ENCODE data around the gene WDR5.

- TF ChIP-seq ZNF274 (CRISPR knock-in tag; IDR thresholded peaks at IDR 0.05) (no peak), CEBPB (IDR thresholded peaks at IDR 0.05; ENCODE audit: borderline replicate concordance, low read depth, low read length) (no peak), CSRNP2 (CRISPR knock-in tag; conservative IDR thresholded peaks at IDR 0.05; ENCODE audit: low read depth) (no peak), ZSCAN29 (CRISPR knock-in tag; conservative IDR thresholded peaks at IDR 0.05) (no peak), ZNF710 (CRISPR knock-in tag; IDR thresholded peaks at IDR 0.05; ENCODE audit: borderline replicate concordance) (no peak), ZNF891 (CRISPR knock-in tag; IDR thresholded peaks at IDR 0.05) (no peak)
- TF ChIP-seq, protein P1, sequence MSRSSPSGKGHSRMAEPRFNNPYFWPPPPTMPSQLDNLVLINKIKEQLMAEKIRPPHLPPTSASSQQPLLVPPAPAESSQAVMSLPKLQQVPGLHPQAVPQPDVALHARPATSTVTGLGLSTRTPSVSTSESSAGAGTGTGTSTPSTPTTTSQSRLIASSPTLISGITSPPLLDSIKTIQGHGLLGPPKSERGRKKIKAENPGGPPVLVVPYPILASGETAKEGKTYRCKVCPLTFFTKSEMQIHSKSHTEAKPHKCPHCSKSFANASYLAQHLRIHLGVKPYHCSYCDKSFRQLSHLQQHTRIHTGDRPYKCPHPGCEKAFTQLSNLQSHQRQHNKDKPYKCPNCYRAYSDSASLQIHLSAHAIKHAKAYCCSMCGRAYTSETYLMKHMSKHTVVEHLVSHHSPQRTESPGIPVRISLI (CRISPR knock-in tag; IDR thresholded peaks at IDR 0.05; ENCODE audit: borderline replicate concordance) = no peak
Observed at GRCh38 chr9:134206311-134207300, 70.7 kb downstream of the WDR5 start.
